D721Med (cell line): ENCODE measurements around the gene MAN1A1.

Experiments
- DNase-seq: peaks from one replicate; pipeline ENCODE4 v3.0.0; 2011; ENCODE audit warnings: low spot score; ENCODE audit not compliant: insufficient read length
- FAIRE-seq: peaks from 2 replicates; lab custom pipeline; 2011; peaks lifted over from hg19 to GRCh38; lab: Jason Lieb, UNC
- TF ChIP-seq, protein P1 (sequence below): IDR thresholded peaks from 2 replicates; pipeline ENCODE4 v1.5.1; 2012; ENCODE audit warnings: mild to moderate bottlenecking, control low read depth; ENCODE audit not compliant: insufficient read depth; ENCODE audit errors: missing control alignments

Gene MAN1A1

DNA sequence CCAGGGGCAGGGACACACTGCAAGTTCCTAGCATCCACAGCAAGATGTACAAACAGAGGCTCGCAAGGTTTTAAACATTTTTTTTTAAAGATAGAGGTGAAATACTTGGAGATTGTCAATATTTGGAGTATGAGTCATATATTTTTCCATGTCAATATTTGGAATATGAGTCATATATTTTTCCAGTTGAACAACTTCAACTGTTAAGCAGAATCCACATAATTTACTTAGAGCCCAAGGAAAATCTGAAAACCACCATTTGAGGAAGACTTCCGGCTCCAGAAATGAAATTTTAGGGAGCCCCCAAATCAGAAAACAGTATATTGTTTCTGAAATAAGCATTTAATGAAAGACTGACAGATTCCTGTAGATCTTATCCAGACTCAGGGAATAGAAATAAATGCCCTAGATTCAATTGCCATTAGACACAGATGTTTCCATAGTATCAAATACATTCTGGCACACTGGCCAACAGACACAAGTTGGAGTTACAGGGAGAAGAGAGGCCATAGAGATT lies 219.5 kb downstream of the MAN1A1 start:
- no peak for FAIRE-seq
- TF ChIP-seq, protein P1, sequence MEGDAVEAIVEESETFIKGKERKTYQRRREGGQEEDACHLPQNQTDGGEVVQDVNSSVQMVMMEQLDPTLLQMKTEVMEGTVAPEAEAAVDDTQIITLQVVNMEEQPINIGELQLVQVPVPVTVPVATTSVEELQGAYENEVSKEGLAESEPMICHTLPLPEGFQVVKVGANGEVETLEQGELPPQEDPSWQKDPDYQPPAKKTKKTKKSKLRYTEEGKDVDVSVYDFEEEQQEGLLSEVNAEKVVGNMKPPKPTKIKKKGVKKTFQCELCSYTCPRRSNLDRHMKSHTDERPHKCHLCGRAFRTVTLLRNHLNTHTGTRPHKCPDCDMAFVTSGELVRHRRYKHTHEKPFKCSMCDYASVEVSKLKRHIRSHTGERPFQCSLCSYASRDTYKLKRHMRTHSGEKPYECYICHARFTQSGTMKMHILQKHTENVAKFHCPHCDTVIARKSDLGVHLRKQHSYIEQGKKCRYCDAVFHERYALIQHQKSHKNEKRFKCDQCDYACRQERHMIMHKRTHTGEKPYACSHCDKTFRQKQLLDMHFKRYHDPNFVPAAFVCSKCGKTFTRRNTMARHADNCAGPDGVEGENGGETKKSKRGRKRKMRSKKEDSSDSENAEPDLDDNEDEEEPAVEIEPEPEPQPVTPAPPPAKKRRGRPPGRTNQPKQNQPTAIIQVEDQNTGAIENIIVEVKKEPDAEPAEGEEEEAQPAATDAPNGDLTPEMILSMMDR: no peak
- DNase-seq: no peak

DNA sequence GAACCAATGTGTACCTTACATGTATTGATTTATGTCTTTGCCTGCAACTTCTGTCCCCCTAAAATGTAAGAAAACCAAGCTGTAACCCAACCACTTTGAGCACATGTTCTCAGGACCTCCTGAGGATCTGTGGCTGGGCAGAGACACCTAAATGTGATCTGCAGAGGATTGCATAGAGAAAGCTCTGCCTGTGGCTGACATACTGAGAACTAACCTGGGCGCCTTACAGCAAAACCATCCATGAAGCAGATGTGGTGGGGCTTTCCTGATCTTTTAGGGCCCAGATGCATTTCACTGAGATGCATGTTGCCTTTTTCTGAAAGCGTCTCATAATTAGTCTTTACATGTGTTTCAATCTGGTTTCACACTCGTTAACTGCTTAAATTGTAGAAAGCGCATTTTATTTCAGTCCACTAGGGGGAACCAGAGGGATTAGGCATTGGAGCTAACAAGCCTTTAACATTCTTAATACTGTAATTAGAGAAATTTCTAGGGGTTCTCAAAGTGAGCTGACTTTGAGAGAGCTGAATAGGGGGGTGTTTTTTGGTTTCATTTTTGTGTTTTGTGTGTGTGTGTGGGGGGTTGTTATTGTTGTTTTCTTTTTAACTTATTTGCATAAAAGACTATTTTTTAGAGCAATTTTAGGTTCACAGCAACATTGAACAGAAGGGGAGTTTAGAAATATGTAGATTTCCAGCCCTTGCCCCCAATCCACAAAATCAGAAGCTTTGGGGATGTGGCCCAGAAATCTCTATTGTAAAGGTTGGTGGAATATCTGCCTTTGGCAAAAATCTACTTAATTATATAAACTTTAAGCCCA lies 220.2 kb downstream of the MAN1A1 start:
- TF ChIP-seq, protein P1: peak; percentile 92
- peak; percentile 71 for FAIRE-seq
- DNase-seq: no peak

DNA sequence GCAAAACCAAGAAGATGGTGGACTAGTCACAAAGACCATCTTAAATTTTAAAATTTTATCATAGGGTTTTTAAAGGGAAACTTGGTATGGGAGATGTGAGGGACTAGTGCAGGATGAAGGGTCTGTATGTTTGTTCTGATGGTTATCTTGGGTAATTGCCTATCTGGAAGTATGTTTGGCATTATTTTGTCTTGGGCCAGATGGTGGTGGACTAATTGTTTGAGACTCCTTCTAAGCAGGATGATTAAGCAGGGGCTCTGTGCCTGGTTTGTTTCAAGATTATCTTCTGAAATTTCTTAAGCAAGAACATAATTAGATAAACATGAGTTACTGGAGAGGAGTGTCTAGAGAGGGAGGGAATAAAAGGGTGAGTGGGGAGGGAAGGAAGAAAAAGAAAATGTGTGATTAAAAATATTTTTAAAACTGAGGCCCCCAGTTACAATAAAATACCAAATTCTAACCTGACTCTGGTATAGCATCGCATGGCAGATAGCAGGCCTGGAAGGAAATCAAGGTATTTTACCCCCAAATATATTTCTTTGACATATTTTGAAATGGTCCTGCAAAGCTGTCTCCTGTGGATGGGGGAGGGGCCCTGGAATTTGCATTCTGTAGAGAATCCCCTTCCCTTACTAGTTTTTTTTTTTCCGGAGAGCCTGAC lies 221.2 kb downstream of the MAN1A1 start:
- FAIRE-seq (peak; percentile 93), DNase-seq (no peak)
- TF ChIP-seq, protein P1: no peak

DNA sequence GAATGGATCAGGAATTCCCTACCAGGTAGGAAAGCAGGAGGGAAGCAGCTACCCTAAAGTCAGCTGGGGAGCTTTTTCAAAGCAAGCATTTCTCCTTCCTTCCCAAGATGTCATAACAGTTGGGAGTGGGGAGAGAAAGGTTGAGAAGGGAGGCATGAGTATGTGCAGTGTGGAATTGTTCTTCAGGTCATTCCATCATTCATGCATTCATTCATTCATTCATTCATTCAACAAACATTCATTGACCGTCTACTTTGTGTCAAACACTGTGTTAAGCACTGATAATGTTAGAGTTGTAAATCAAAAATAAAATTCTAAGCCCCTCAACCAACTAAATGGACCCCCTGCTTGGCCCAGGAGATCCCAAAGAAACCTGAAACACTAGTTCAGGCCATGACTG lies 221.9 kb downstream of the MAN1A1 start:
- no peak for FAIRE-seq
- TF ChIP-seq, protein P1: no peak
- DNase-seq: no peak
